ENCODE measurements around the gene ZMIZ1. TPM values are rescaled to one million over a fixed set of nuclear protein-coding genes. Genes with fewer than 3 reads are reported as not detected.

The ZMIZ1 gene
- total RNA-seq, 1 donor from 2014 or later, result 93.9 TPM

DNA sequence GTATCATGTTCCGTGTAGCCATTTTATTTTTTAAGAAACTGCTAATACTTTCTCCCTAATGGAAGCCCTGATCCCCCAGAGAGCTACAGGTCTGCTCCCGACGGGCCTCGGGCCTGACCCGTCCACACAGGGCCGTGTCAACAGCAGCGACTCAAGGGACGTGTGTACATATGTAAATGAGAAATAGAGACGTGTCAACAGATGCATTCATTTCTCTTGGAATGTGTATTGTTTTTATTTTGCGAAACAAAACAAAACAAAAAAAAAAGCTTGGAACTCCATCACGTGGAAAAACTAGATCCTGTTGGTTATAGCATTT, 246.8 kb downstream of the ZMIZ1 start:
- H3K27ac Mint-ChIP-seq, result no peak overlapping the region
- ChIA-PET POLR2A (interaction anchor here (0.7 to 3.7 kb wide), 5 partner anchors 11 to 76 kb away, joined by 4 to 37 read pairs (median 7); no protein-coding TSS in a partner anchor), CTCF (interaction anchor here (0.8 to 1.0 kb wide), 2 partner anchors 21 to 29 kb away, joined by 3 to 4 read pairs; no protein-coding TSS in a partner anchor)

DNA sequence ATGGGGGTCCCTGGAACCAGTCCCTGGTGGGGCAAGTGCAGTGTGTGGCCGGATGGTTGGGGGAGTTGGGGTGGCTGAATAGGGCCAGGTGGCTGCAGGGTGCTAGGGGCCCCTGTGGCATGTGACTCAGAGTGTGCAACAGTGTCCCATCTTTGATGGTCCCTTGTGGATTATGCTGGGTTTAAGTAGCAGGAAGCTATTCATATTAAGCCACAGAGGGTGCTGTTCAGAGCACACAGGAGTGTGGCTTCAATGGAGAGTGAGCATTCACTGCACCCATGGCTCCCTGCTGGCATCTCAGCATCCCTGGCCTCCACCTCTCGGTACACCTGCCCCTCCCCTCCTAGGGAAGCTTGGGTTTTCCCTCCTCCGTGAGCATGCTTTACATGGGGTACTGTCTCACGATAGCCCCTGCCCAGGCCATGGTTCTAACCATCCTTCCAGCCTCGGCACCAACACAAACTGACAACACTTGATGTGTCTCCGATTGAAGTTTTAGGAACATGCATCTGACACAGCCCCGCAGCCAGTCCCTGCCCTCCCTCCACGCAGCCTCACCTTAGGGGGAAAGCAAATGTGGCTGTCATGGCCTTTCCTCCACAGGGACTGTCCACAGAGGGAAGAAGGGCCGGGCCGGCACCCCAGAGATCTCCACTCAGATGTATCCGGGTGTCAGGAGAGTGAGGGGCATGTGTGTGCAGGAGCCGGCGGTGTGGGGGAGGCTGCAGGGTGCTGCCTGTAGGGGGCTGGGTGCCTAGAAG, 248.1 kb downstream of the ZMIZ1 start:
- TF ChIP-seq, protein P1, sequence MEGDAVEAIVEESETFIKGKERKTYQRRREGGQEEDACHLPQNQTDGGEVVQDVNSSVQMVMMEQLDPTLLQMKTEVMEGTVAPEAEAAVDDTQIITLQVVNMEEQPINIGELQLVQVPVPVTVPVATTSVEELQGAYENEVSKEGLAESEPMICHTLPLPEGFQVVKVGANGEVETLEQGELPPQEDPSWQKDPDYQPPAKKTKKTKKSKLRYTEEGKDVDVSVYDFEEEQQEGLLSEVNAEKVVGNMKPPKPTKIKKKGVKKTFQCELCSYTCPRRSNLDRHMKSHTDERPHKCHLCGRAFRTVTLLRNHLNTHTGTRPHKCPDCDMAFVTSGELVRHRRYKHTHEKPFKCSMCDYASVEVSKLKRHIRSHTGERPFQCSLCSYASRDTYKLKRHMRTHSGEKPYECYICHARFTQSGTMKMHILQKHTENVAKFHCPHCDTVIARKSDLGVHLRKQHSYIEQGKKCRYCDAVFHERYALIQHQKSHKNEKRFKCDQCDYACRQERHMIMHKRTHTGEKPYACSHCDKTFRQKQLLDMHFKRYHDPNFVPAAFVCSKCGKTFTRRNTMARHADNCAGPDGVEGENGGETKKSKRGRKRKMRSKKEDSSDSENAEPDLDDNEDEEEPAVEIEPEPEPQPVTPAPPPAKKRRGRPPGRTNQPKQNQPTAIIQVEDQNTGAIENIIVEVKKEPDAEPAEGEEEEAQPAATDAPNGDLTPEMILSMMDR (IDR thresholded peaks at IDR 0.05), result no peak
- Mint-ChIP-seq H3K4me3 (peak overlapping the region; percentile 48), H3K36me3 (ENCODE audit: low read depth) (peaks cover 29% of the 10 kb centered on the region), H3K27ac (peak overlapping the region; percentile 56), H3K4me1 (peaks cover 43% of the 10 kb centered on the region), H3K27me3 (no peaks in the 10 kb centered on the region), H3K9me3 (no peaks in the 10 kb centered on the region)
- intact Hi-C loops (cut with micrococcal nuclease), result loop anchor here (1.0 kb wide), 4 partner anchors 14 to 68 kb away; partner anchors contain the start of gene PPIF
- ChIA-PET CTCF (interaction anchor here (1.0 kb wide), 3 partner anchors 29 to 33 kb away, joined by 3 to 4 read pairs (median 3); no protein-coding TSS in a partner anchor), POLR2A (interaction anchor here (0.8 to 4.6 kb wide), 15 partner anchors 9 to 77 kb away, joined by 3 to 37 read pairs (median 6); no protein-coding TSS in a partner anchor)
- peak; percentile 89 for ATAC-seq (ENCODE audit: low read depth)
- DNase-seq, result peak; percentile 39

More for the DNA sequence above, 246.8 kb downstream of the ZMIZ1 start:
- no peaks in the 10 kb centered on the region for H3K27me3 Mint-ChIP-seq
- DNase-seq (no peak), ATAC-seq (ENCODE audit: low read depth) (no peak)
- no peaks in the 10 kb centered on the region for H3K9me3 Mint-ChIP-seq
- H3K4me1 Mint-ChIP-seq, result peaks cover 39% of the 10 kb centered on the region
- H3K4me3 Mint-ChIP-seq, result no peak overlapping the region
- H3K36me3 Mint-ChIP-seq (ENCODE audit: low read depth), result peaks cover 34% of the 10 kb centered on the region
- TF ChIP-seq, protein P1 (IDR thresholded peaks at IDR 0.05), result no peak
- intact Hi-C loops (cut with micrococcal nuclease), result no loop called here

DNA sequence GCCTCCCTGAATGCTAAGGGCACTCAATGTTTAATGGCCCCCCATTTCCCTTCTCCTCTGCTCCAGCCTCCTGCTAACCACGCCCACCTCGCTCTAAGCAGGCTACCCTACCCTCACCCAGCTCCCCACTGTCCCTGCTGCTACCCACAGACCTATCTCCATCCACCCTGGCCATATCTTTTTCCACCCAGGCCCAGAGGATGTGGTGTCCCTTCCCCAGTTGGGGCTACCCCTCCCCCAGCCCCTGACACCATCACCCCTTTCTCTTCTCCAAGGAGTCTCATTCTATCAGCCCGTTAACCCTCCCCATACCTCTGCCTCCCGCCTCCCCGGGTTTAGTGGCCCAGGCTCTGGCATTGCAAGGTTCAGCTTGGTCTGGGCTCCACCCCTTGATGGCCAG, 249.6 kb downstream of the ZMIZ1 start:
- ChIA-PET CTCF (interaction anchor here (0.7 kb wide), 1 partner anchor 123 kb away, joined by 3 read pairs; no protein-coding TSS in a partner anchor), POLR2A (interaction anchor here (0.7 to 4.6 kb wide), 10 partner anchors 8 to 344 kb away, joined by 3 to 37 read pairs (median 8); no protein-coding TSS in a partner anchor)
- TF ChIP-seq, protein P1 (IDR thresholded peaks at IDR 0.05), result no peak
- intact Hi-C loops (cut with micrococcal nuclease), result no loop called here
- H3K27me3 Mint-ChIP-seq, result no peaks in the 10 kb centered on the region
- DNase-seq (no peak), ATAC-seq (ENCODE audit: low read depth) (no peak)
- H3K27ac Mint-ChIP-seq, result peak overlapping the region; percentile 56
- H3K4me3 Mint-ChIP-seq, result no peak overlapping the region
- peaks cover 53% of the 10 kb centered on the region for H3K4me1 Mint-ChIP-seq
- peaks cover 16% of the 10 kb centered on the region for H3K36me3 Mint-ChIP-seq (ENCODE audit: low read depth)
- H3K9me3 Mint-ChIP-seq, result no peaks in the 10 kb centered on the region

DNA sequence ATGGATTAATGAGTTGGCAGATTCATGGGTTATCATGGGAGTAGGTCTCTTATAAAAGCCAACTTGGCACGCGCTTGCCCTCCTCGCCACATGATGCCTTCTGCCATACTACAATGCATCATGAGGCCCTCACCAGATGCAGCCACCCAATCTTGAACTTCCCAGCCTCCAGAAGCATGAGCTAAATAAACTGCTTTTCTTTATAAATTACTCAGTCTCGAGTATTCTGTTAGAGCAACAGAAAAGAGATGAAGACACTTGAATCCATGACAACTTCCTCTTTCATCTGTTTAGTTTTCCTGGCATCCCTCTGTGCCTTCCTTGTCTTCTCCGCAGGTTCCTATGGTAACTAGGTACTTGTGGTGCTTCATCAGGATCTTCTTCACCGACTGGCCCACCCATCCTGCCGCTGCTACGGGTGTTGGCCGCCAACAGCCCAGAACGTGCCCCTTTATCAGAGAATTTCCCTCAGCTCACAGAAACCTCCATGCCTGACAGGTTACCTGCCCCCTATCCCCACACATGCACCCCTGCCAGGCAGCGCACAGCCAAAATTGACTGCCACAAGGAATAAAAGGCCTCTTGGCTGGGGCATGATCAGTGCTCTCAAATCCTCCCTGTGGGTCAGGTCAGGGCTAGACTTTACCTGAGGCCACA, 250.5 kb downstream of the ZMIZ1 start:
- TF ChIP-seq, protein P1 (IDR thresholded peaks at IDR 0.05), result no peak
- no peaks in the 10 kb centered on the region for H3K9me3 Mint-ChIP-seq

DNA sequence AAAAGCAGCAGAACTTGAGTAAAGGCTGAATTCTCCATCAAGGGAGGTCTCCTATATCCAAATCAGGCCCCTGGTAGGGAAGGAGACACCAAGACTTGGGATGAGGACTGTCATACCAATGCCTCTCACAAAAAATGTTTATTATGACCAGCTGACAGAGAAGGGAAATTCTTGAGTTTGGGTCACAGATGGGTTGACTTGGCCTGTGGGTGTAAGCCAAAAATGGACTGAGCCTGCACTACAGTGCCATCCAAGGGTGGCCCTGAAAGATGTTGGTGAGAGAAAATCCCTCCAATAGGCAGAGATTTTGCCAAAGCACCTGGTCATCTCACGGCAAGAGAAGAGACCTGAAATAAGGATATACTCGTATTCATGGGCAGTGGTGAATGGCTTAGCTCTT, 251.6 kb downstream of the ZMIZ1 start:
- CTCF ChIA-PET, result no interaction called here
- DNase-seq, result no peak
- Mint-ChIP-seq H3K36me3 (ENCODE audit: low read depth) (peaks cover 4% of the 10 kb centered on the region), H3K4me1 (peaks cover 65% of the 10 kb centered on the region), H3K9me3 (no peaks in the 10 kb centered on the region), H3K4me3 (no peak overlapping the region), H3K27ac (no peak overlapping the region), H3K27me3 (no peaks in the 10 kb centered on the region)
- intact Hi-C loops (cut with micrococcal nuclease), result no loop called here
- POLR2A ChIA-PET, result interaction anchor here (1.1 to 4.6 kb wide), 3 partner anchors 11 to 71 kb away, joined by 5 to 32 read pairs (median 6); no protein-coding TSS in a partner anchor
- TF ChIP-seq, protein P1 (IDR thresholded peaks at IDR 0.05), result no peak
- ATAC-seq (ENCODE audit: low read depth), result no peak

More for the DNA sequence above, 250.5 kb downstream of the ZMIZ1 start:
- intact Hi-C loops (cut with micrococcal nuclease), result no loop called here
- Mint-ChIP-seq H3K27ac (no peak overlapping the region), H3K4me1 (peaks cover 62% of the 10 kb centered on the region), H3K27me3 (no peaks in the 10 kb centered on the region), H3K36me3 (ENCODE audit: low read depth) (peaks cover 7% of the 10 kb centered on the region), H3K4me3 (no peak overlapping the region)
- CTCF ChIA-PET, result no interaction called here
- POLR2A ChIA-PET, result interaction anchor here (2.3 to 4.6 kb wide), 3 partner anchors 11 to 70 kb away, joined by 6 to 34 read pairs (median 32); no protein-coding TSS in a partner anchor
- ATAC-seq (ENCODE audit: low read depth) (no peak), DNase-seq (no peak)
